GM19025 (cell line): ENCODE data around the gene SGPL1.
"Not testable (repeated sequence)": the region's sequence is repeated elsewhere in the genome, so short reads cannot be mapped to it uniquely, and the experiment has no call there.

Experiments used
- ATAC-seq: cut with Tn5 transposase; IDR thresholded peaks from one replicate; pipeline ENCODE4 v1.9.1; 2021; ENCODE audit warnings: mild to moderate bottlenecking, low read depth, moderate library complexity; ENCODE audit not compliant: unreplicated experiment

Gene SGPL1

GRCh38 chr10:70916241-70916640 is 100.5 kb downstream of the SGPL1 start:
- ATAC-seq, result no peak

GRCh38 chr10:70917226-70917625 is 101.5 kb downstream of the SGPL1 start:
- ATAC-seq, result no peak

GRCh38 chr10:70917635-70918034 is 101.9 kb downstream of the SGPL1 start:
- no peak for ATAC-seq

GRCh38 chr10:70918851-70919530 is 103.2 kb downstream of the SGPL1 start:
- no peak for ATAC-seq

- not testable (repeated sequence) for ATAC-seq
Measured at GRCh38 chr10:70919906-70920305, 104.2 kb downstream of the SGPL1 start.

- no peak for ATAC-seq
Measured at GRCh38 chr10:70920519-70920918, 104.8 kb downstream of the SGPL1 start.

- ATAC-seq, result no peak
Measured at GRCh38 chr10:70921285-70921684, 105.5 kb downstream of the SGPL1 start.

GRCh38 chr10:70923696-70924095 is 107.9 kb downstream of the SGPL1 start:
- no peak for ATAC-seq

- no peak for ATAC-seq
Measured at GRCh38 chr10:70925377-70926225, 109.9 kb downstream of the SGPL1 start.

GRCh38 chr10:70926226-70927000 is 110.7 kb downstream of the SGPL1 start:
- no peak for ATAC-seq

- no peak for ATAC-seq
Measured at GRCh38 chr10:70927189-70927943, 111.6 kb downstream of the SGPL1 start.

- ATAC-seq, result no peak
Measured at GRCh38 chr10:70928140-70928539, 112.4 kb downstream of the SGPL1 start.

- no peak for ATAC-seq
Measured at GRCh38 chr10:70930263-70931000, 114.7 kb downstream of the SGPL1 start.
